Ishikawa (cell line): ENCODE results near the gene HSD17B1.
A peak's percentile ranks its signal among the peaks of the same experiment; 100 is the strongest.

ENCODE experiments used
- CEBPB ChIP-seq: IDR thresholded peaks from 2 replicates; pipeline ENCODE4 v1.6.1; 2012
- CREB1 ChIP-seq: IDR thresholded peaks from 2 replicates; pipeline ENCODE4 v1.6.1; 2012; ENCODE audit warnings: low read depth
- EGR1 ChIP-seq: IDR thresholded peaks from 2 replicates; pipeline ENCODE4 v1.6.1; 2012
- EP300 ChIP-seq: IDR thresholded peaks from 2 replicates; pipeline ENCODE4 v1.6.1; 2012; ENCODE audit warnings: borderline replicate concordance
- FOXM1 ChIP-seq: IDR thresholded peaks from 2 replicates; pipeline ENCODE4 v1.6.1; 2012; ENCODE audit warnings: low read depth, borderline replicate concordance
- NFIC ChIP-seq: IDR thresholded peaks from 2 replicates; pipeline ENCODE4 v1.6.1; 2012
- RAD21 ChIP-seq: IDR thresholded peaks from 2 replicates; pipeline ENCODE4 v1.6.1; 2012; ENCODE audit warnings: low read depth
- TAF1 ChIP-seq: IDR thresholded peaks from 2 replicates; pipeline ENCODE4 v1.6.1; 2012; ENCODE audit warnings: low read depth, mild to moderate bottlenecking
- TCF12 ChIP-seq: IDR thresholded peaks from 2 replicates; pipeline ENCODE4 v1.6.1; 2012; ENCODE audit warnings: low read depth
- TEAD4 ChIP-seq: IDR thresholded peaks from 2 replicates; pipeline ENCODE4 v1.6.1; 2012
- YY1 ChIP-seq: IDR thresholded peaks from 2 replicates; pipeline ENCODE4 v1.6.1; 2012; ENCODE audit warnings: low read depth
- ZBTB7A ChIP-seq: IDR thresholded peaks from 2 replicates; pipeline ENCODE4 v1.6.1; 2012; ENCODE audit warnings: low read depth
- TF ChIP-seq, protein P1 (sequence below): IDR thresholded peaks from 2 replicates; pipeline ENCODE4 v1.6.1; 2012
- TF ChIP-seq, protein P2 (sequence below): IDR thresholded peaks from 2 replicates; pipeline ENCODE4 v1.6.1; 2012
- TF ChIP-seq, protein P3 (sequence below): IDR thresholded peaks from 2 replicates; pipeline ENCODE4 v1.6.1; 2012; ENCODE audit warnings: low read depth, mild to moderate bottlenecking

The HSD17B1 gene

DNA sequence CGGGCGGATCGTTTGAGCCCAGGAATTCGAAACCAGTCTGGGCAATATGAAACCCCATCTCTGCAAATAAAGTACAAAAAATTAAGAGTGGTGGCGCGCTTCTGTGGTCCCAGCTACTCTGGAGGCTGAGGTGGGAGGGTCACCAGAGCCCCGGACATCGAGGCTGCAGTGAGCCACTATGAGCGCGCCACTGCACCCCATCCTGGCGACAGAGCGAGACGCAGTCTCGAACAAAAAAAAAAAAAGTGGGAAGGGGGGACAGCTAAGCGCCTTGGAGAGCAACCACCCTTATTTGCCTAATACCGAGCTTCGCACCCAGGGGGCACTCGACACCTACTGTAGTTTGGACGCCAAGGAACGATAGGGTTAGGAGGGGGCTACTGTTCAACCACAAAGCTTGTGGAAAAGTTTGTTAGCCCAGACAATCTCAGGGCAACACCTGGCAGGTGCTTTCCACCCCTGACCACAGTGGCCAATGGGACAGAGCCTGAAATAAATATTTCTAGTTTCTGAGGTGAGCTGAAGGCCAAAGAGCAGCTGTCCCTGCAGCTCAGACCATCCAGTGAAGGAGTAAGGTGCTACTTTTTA is 25.7 kb downstream of the HSD17B1 start:
- TF ChIP-seq CREB1 (no peak), RAD21 (peak; percentile 74), FOXM1 (no peak), ZBTB7A (no peak)
- TF ChIP-seq, protein P1, sequence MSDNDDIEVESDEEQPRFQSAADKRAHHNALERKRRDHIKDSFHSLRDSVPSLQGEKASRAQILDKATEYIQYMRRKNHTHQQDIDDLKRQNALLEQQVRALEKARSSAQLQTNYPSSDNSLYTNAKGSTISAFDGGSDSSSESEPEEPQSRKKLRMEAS = no peak

DNA sequence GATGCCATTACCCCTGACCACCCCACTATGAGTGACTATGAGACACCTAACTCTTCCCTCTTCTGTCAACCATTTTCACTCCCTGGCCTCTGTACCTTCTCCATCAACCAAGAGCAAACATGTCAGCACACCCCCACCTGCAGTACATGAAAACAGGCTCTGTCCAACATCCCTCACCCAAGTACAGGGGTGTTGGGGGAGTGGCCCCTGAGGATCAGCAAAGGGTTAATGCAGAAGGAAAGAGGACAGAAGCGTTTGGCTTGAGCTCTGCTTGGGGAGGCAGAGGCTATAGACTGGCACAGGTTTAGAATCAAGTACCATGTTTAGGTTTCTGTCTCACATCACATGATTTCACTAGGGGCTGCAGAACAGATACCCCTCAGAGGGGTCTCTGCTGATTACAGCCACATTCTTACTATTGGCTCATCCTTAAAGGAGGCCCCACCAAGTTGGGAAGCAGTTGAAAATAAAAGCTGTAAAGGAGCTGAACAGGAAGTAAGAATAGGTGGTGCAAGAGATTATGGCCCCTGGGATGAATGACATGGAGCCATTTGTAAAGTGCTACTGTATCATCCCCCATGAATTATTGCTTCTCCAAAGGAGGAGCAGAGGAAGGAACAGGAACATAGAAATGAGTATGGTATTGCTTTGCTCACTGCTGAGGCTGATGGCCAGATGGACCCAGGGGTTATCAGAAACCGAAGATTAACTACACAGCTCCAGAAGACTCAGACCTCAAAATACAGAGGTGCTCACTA is 27.2 kb downstream of the HSD17B1 start:
- no peak for TF ChIP-seq ZBTB7A
- no peak for TF ChIP-seq YY1
- TF ChIP-seq, protein P1 = no peak
- no peak for TF ChIP-seq RAD21
- TF ChIP-seq FOXM1 = no peak
- no peak for TF ChIP-seq CREB1
- TF ChIP-seq NFIC = no peak
- TF ChIP-seq CEBPB = no peak

DNA sequence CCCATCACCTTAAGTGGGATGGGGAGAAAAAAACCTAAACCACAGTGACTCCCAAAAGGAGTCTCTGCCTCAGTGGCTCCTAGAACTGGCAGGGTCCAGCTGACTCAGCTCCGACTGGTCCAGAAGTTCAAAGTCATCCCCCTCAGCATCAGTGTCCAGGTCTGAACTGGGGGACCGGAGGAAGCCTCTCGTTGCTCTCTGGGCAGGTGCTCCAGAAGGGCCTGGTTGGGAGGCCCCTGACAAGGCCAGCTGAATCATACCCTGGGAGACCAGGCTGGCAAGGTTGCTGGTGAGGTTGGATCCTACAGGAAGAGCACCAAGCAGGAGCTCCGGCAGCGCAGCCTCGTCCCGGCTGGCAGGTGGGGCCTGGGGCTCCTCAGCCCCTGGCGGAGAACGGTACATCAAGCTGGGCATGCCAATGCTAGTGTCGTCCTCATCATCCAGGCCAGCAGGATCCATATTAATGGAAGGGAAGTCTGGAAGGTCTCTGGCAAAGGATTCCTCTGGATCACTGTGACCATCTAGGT is 29.1 kb downstream of the HSD17B1 start:
- TF ChIP-seq CEBPB = no peak
- no peak for TF ChIP-seq CREB1
- TF ChIP-seq, protein P2, sequence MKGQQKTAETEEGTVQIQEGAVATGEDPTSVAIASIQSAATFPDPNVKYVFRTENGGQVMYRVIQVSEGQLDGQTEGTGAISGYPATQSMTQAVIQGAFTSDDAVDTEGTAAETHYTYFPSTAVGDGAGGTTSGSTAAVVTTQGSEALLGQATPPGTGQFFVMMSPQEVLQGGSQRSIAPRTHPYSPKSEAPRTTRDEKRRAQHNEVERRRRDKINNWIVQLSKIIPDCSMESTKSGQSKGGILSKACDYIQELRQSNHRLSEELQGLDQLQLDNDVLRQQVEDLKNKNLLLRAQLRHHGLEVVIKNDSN = no peak
- no peak for TF ChIP-seq NFIC
- TF ChIP-seq FOXM1 = no peak
- TF ChIP-seq, protein P1 = no peak
- TF ChIP-seq TEAD4 = no peak
- TF ChIP-seq RAD21 = no peak
- TF ChIP-seq EGR1 = no peak
- TF ChIP-seq YY1 = no peak
- no peak for TF ChIP-seq EP300
- no peak for TF ChIP-seq TAF1
- no peak for TF ChIP-seq ZBTB7A
- no peak for TF ChIP-seq TCF12

DNA sequence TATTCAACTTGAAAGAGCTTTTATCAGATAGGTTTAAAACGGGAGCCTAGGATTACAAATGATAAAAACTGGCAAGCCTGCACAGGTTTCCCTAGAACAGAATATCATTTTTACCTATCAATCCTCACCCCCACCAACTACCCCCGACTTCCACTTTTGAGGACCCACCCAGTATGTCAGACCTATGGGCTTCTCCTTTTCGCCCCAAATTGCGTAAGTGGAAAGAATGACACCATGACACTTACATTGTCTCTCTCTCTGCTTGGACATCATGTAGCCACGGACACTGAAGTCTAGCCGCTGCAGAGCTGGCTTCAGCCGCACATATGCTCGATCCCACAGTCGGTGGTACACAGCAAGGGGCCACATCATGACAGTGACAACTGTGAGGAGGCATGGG is 32.2 kb downstream of the HSD17B1 start:
- TF ChIP-seq TAF1 = no peak
- TF ChIP-seq, protein P2 = no peak
- TF ChIP-seq, protein P3, sequence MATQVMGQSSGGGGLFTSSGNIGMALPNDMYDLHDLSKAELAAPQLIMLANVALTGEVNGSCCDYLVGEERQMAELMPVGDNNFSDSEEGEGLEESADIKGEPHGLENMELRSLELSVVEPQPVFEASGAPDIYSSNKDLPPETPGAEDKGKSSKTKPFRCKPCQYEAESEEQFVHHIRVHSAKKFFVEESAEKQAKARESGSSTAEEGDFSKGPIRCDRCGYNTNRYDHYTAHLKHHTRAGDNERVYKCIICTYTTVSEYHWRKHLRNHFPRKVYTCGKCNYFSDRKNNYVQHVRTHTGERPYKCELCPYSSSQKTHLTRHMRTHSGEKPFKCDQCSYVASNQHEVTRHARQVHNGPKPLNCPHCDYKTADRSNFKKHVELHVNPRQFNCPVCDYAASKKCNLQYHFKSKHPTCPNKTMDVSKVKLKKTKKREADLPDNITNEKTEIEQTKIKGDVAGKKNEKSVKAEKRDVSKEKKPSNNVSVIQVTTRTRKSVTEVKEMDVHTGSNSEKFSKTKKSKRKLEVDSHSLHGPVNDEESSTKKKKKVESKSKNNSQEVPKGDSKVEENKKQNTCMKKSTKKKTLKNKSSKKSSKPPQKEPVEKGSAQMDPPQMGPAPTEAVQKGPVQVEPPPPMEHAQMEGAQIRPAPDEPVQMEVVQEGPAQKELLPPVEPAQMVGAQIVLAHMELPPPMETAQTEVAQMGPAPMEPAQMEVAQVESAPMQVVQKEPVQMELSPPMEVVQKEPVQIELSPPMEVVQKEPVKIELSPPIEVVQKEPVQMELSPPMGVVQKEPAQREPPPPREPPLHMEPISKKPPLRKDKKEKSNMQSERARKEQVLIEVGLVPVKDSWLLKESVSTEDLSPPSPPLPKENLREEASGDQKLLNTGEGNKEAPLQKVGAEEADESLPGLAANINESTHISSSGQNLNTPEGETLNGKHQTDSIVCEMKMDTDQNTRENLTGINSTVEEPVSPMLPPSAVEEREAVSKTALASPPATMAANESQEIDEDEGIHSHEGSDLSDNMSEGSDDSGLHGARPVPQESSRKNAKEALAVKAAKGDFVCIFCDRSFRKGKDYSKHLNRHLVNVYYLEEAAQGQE = no peak
- no peak for TF ChIP-seq ZBTB7A
- TF ChIP-seq, protein P1 = no peak
- TF ChIP-seq TCF12 = no peak
- no peak for TF ChIP-seq EP300
- TF ChIP-seq FOXM1 = no peak
- no peak for TF ChIP-seq NFIC
- no peak for TF ChIP-seq RAD21
- no peak for TF ChIP-seq CEBPB
- no peak for TF ChIP-seq YY1
- TF ChIP-seq TEAD4 = no peak
- no peak for TF ChIP-seq EGR1
- no peak for TF ChIP-seq CREB1

DNA sequence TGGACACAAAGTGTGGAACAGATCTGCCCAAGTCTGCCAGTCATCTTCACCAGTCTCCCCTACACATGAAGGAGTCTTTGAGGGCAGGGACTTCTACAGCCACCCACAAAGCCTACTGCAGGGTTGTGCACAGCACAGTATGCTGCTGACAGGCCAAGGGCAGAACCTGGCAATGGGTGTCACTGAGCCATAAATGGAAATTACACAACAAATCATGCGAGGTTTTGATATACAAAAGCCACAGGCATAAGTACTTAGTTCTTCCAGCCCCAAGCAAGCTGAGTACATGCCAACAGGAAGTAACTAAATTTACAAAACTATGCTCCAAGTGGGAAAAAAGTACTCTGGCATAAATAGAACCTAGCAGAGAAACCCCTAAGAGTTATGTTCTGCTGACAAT is 32.6 kb downstream of the HSD17B1 start:
- TF ChIP-seq EP300 = no peak
- no peak for TF ChIP-seq CEBPB
- no peak for TF ChIP-seq ZBTB7A
- no peak for TF ChIP-seq RAD21
- TF ChIP-seq TAF1 = no peak
- TF ChIP-seq YY1 = no peak
- no peak for TF ChIP-seq EGR1
- TF ChIP-seq, protein P1 = no peak
- TF ChIP-seq, protein P3 = no peak
- TF ChIP-seq, protein P2 = no peak
- TF ChIP-seq FOXM1 = no peak
- TF ChIP-seq NFIC = no peak
- no peak for TF ChIP-seq CREB1
- no peak for TF ChIP-seq TCF12
- TF ChIP-seq TEAD4 = no peak
